ENCODE results near the gene ZG16.

DNA sequence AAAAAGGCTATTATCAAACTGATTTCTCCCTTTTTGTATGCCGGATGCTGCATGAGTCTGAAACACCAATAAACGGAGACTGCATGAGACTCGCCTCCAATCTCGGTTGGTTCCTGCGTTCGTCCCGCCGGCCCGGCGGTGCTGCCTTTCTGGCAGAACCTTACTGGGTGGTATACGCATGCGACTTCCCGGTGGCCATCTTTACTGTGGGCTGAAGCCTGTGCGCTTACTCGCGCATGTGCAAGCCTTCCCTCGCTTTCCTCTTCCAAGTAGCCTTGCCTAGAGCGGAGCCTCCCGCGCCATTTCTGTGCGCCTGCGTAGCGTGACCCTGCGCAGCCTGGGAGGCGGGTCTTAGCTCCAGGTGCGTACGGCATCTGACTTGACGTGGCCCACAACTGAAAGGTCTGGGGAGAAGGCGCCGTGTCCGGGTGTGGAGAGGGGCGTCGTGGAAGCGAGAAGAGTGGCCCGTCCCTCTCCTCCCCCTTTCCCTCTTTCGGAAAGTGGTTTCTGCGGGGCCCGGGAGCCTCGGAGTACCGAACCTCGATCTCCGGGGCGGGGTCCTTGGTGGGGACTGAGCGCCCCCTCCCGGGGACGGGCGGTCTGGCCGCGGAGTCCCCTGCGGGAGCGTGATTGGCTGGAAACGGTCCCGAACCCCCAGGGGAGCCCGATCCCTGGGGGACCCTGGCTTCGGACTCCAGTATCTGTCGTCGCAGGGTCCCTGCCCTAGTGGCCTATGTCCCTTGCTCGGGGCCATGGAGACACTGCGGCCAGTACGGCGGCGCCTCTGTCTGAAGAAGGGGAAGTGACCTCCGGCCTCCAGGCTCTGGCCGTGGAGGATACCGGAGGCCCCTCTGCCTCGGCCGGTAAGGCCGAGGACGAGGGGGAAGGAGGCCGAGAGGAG lies 38.0 kb downstream of the ZG16 start, which contains the start of gene PAGR1:
- TF ChIP-seq POLR2A (IDR thresholded peaks at IDR 0.05; ENCODE audit: low read depth, low read length) (peak; percentile 86), PAX5 (IDR thresholded peaks at IDR 0.05; ENCODE audit: insufficient read depth, low read length, severe bottlenecking) (no peak), POLR2AphosphoS5 (IDR thresholded peaks at IDR 0.05; ENCODE audit: low read depth, low read length) (peak; percentile 85), TAF1 (IDR thresholded peaks at IDR 0.05; ENCODE audit: low read depth, low read length) (peak; percentile 87)

Measured in GM12891 (cell line).